HUDEP-2 (cell line): ENCODE measurements around the gene EN2.

ENCODE experiments used
- DNase-seq, 76 experiments: peaks; one replicate each; lab custom pipeline; 2025; ENCODE audit not compliant: unreplicated experiment in 76 of 76; lab: John Stamatoyannopoulos, UW

EN2 gene

DNA sequence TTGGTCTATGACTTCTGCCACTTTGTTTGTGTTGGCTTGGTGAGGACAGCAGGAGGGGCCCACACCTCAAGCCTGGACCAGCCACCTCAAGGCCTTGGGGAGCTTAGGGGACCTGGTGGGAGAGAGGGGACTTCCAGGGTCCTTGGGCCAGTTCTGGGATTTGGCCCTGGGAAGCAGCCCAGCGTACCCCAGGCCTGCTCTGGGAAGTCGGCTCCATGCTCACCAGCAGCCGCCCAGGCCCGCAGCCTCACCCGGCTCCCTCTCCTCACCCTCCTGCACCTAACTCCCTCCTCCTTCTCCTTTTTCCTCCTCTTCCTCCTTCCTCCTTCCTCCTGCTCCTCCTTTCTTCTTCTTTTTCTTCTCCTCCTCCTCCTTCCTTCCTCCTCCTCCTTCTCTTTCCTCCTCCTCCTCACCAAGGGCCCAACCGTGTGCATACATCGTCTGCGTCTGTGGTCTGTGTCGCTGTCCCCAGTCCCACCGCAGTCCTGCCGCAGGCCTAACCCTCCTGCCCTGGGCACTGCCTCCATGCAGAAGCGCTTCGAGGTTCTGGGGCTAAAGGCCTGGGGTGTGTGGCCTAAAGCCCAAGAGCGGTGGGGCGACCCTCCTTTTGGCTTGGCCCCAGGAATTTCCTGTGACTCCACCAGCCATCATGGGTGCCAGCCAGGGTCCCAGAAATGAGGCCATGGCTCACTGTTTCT is 5.3 kb downstream of the EN2 start:
- DNase-seq = no peak

GRCh38 chr7:155464183-155464582 is 6.3 kb downstream of the EN2 start:
- no peak for DNase-seq

DNA sequence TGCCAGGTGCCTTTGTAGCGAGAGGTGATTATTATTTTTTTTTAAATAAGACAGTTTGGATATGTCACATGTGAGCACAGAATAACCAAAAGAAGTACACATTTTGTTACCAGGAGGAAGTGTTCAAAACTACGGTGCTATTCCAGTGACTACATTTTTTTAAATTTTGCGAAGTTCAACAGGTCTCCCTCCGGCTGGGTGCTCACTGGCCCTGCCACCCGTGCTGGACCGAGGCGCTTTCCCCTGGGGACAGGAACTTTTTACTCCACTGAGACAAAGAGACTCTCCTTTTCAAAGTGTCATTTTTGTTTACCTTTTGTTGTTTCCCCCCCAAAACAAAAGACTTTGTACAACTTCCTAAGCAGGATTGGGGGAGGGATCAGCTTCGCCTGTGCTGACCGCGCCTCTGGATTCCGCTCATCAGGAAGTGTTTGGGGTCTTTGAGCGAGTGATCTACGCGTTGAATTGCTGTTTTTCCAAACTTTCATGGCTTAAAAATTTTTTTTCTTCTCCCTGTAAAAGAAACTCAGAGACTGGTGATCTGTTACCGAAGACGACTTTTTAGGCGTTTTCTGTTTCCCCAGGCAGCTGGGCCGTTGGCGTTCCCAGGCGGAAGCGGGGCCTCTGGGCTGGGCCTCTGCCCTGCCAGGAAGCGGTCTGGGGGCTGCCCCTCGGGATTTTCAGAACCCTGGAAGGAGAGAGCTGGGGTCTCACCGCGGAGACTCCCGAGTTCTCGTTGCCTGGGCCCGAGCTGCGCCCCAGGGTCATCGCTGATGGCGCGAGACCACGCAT is 7.2 kb downstream of the EN2 start:
- no peak for DNase-seq

- no peak for DNase-seq
Observed at GRCh38 chr7:155465761-155466141, 7.8 kb downstream of the EN2 start.

- no peak for DNase-seq
Observed at GRCh38 chr7:155466142-155466813, 8.3 kb downstream of the EN2 start.

GRCh38 chr7:155466814-155467733 is 9.1 kb downstream of the EN2 start:
- no peak for DNase-seq

DNA sequence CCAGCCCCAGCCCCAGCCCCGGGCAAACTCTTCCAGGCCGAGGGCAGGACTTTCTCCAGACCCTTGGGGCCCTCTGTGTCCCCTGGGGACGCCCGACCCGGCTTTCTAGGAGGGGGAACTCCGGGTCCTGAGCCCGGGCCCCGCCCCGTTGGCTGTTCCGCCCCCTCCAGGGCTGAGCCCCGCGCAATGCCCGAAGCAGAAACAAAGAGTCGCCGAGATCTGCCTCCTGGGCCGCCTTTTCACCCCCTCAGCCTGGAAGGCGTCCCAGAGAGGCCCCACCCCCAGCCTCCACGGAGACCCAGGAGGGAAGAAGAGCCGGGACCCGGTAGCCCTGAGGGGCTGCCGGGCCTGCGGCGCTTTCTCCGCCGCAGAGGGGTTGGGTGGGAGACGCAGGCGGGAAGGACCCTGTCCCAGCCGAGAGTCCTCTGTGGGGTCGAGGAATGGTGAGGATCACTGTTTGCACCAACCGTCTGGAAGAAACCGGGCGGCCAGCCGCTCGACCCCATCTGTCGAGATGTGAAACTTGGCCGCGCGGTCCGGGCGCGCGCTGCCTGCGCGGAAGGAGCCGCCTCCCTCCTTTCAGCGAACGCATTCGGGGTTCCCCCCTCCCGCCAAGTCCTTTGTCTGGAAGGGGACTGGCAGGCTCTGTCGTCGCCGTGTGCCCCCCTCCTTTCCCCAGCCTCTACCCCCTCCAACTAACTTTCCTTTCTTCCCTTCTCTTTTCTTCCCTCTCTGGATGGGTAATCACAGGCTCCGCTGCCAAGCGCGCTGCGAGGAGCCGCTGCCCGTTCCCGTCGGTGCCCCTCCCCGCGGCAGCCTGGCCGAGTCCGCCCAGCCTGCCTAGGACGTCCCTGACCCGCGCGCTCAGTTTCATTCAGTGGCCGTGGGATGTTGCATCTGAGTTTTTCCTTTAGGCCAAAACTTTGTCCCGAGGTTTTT is 10.2 kb downstream of the EN2 start:
- DNase-seq = no peak

DNA sequence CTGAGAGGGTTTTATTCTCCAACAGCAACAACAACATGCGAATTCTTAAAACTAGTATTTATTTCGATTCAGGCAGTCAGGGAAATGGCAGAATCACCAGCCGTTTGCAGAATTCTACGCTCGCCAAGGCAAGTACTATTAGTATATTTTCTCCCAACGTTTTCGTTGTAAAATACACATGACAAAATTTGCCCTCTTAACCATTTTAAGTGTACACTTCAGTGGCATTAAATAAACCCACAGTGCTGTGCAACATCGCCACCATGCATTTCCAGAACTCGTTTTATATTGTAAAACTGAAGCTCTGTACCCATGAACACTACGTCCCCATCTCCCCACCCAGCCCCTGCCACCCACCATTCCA is 10.8 kb downstream of the EN2 start:
- DNase-seq = no peak

DNA sequence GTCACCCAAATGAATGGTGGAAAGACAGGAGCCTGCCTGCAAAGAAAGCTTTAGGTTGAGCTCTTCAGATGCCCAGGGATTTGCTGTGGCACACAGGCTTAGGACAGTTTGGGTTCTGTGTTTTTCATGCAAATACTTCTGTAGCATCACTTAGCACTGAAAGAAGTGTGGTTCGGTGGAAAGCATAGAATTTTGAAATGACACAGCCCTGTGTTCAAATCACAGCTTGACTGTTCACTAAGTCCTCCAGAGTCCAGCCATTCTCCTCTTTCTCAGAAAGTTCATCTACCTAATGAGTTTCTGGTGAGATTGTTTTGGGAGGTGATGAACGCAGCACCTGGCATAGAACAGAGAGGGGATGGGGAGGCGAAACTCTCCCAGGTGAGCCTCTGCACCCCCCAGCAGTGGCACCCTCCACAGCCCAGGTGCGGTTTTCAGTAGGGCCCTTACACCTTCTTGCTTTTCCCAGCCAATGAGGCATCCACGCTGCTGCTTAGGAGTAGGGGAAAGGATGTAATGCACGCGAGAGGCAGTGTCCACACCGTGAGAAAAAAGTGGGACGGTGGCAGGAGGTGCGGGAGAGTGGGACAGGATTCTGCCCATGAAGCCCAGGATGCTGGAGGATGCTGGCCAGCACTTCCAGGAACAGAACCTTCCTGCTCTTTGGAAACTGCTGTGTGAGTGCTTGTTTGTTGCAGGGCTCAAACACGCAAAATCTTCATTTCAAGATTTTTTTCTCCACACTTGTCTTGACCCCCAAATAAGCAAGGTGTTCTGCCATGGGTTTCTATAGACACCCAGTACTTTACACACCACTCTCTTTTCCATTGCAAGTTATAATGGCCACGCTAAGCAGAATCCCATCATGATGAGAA is 11.6 kb downstream of the EN2 start:
- no peak for DNase-seq

DNA sequence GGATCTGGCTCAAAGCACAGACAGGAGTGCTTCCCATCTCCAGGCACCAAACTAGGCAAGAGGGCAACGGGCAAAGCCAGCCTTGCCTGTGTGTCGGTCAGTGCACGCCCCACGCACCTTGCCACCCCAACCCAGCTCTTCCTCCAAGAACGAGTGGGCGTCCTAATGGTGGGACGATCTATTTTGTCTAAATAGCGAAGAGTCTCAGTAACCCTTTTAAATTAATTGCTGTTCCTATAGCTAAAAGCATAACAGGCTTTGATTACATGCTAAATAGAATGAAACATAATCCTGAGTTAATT is 12.2 kb downstream of the EN2 start:
- DNase-seq = no peak

DNA sequence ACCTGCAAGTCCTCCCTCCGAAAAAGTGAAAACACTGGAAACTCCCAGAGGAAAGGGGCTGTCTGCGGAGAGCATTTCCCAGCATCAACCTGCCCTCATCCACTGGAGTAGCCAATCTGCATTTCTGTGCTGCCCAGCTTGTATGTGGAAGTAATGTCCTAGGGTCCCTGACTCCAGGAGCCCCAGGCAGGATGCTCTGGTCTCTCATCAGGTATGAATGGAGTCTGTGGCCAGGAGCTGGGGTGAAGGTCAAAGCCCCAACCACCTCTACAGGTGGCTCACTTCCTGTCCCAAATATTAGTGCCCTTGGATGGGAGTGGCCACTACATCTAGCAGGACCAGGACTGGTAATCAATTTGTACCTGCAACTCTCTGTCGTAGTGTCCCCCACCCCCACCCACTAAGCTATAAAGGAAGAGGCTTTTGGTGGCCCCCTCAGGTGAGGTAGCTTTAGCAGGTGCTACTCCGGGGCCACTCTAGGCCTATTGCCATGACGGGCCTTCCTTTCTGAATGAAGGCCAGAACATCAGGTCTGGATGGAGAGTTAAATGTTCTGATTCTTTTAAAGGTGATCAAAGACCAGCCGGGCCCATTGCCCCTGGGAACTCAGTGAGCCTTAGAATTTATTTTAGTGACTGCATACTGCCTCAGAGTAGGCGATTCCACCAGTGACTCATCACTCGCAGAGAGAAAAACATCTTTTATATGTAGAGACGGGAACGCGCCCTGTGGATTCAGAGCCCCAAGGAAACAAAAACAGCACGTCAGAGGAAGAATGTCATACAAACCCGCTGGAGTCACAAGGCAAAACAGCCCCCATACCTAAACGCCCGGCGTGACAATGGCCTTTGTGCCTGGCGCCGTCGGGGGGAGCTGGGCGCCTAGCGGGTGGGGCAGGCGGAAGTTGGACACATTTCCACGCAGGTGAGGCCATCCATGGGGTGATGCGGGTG is 13.0 kb downstream of the EN2 start:
- DNase-seq = no peak

DNA sequence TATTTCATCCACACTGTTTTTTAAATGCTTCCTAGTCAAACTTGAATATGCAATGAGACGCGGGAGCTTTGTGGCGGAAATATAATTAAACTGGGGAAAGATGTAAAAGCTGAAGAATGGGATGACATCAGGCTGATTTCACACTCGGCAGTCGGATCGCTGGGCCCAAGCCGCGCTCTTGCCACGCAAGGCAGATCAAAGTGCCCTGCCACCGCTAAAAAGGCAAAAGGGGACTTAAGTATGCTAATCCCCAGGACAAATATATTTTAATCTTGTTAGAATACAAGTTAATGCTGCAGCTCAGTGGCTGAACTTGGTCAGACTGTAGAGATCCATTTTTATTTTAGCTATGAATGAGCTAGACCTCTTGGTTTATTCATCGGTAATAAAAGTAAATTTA is 13.8 kb downstream of the EN2 start:
- DNase-seq = no peak

DNA sequence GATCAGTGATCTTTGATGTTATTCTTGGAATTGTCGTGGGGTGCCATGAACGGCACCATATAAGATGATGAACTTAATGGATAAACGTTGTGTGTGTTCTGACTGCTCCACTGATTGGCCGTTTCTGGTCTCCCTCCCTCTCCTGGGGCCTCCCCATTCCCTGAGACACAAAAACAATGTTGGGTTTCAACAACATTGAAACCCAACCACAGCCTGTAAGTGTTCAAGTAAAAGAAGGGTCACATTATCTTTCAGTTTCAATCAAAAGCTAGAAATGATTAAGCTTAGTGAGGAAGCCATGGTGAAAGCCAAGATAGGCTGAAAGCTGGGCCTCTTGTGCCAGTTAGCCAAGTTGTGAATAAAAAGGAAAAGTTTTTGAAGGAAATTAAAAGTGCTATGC is 19.5 kb downstream of the EN2 start:
- DNase-seq = no peak

DNA sequence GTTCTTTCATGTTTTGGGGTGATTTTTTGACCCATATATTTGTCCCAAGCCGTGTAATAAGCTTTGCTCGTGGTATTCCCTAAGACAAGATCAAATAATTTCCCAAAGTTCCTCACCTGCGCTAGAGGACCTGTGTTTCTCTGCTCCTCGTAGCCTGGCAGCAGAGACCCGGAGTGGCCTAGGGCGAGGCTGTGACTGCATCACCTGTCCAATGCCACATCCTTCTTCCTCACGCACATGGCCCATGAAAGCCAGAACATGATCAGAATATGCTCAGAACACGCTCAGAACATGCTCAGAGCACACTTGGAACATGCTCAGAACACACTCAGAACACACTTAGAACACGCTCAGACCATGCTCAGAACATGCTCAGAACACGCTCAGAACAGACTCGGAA is 23.8 kb downstream of the EN2 start:
- DNase-seq = no peak

GRCh38 chr7:155482511-155483183 is 24.7 kb downstream of the EN2 start:
- DNase-seq = no peak

DNA sequence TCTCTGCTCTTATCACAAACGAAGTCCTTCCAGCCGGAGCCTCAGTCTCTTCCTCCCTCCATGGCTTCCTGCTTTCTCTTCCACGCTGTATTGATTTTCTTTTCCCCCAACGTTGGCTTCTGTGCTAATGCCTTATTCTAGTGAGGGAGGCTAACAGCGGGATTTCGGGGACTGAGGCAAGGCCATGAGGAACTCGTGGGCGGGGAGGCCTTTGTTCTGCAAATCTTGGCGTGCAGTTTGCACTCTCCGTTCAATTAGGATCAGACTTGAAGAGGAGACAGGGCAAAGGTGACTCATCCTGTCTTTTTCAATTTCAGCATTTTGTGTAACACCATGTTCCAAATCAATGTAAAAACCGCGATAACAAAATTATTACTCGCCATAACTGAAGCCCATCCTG is 25.3 kb downstream of the EN2 start:
- no peak for DNase-seq

GRCh38 chr7:155483868-155484325 is 26.0 kb downstream of the EN2 start:
- DNase-seq = no peak
